ENCODE results near the gene GGN. TPM values are rescaled to one million over a fixed set of nuclear protein-coding genes. Genes with fewer than 3 reads are reported as not detected.

Gene GGN
- total RNA-seq, 6 experiments from 2014 or later: not detected

GRCh38 chr19:38358071-38358470, 29.8 kb downstream of the GGN start:
- H3K27me3 ChIP-seq: peaks cover 0 to 10% of the 10 kb centered on the region in 2 donors
- no peak overlapping the region for H3K27ac ChIP-seq
- WGBS (ENCODE audit: insufficient coverage, low coverage, low lambda C conversion rate, missing lambda C conversion rate): 34% methylated on average over 2 of the region's 5 CpGs
- ATAC-seq (no peak), DNase-seq (no peak)
- intact Hi-C loops (cut with DNase I): no loop called here
- TF ChIP-seq CTCF (IDR thresholded peaks at IDR 0.05): no peak
- TF ChIP-seq POLR2A (IDR thresholded peaks at IDR 0.05): no peak
- peaks cover 0 to 9% (median 0%) of the 10 kb centered on the region in 4 donors for H3K4me1 ChIP-seq
- H3K4me3 ChIP-seq: no peak overlapping the region
- no peaks in the 10 kb centered on the region for H3K9me3 ChIP-seq
- H3K36me3 ChIP-seq: no peaks in the 10 kb centered on the region

GRCh38 chr19:38355728-38356725, 31.8 kb downstream of the GGN start:
- no peaks in the 10 kb centered on the region for H3K27me3 ChIP-seq
- no peak for TF ChIP-seq CTCF (IDR thresholded peaks at IDR 0.05)
- H3K27ac ChIP-seq: no peak overlapping the region
- H3K36me3 ChIP-seq: no peaks in the 10 kb centered on the region
- no peaks in the 10 kb centered on the region for H3K9me3 ChIP-seq
- intact Hi-C loops (cut with DNase I): no loop called here
- no peaks in the 10 kb centered on the region for H3K4me1 ChIP-seq
- WGBS (ENCODE audit: insufficient coverage, low coverage, low lambda C conversion rate, missing lambda C conversion rate): 66% methylated on average over 12 of the region's 16 CpGs
- DNase-seq (no peak), ATAC-seq (no peak)
- no peak overlapping the region for H3K4me3 ChIP-seq

- no peak for TF ChIP-seq CTCF (IDR thresholded peaks at IDR 0.05)
- TF ChIP-seq POLR2A (IDR thresholded peaks at IDR 0.05): no peak
- Histone ChIP-seq H3K36me3 (no peaks in the 10 kb centered on the region), H3K27ac (no peak overlapping the region), H3K27me3 (no peaks in the 10 kb centered on the region), H3K9me3 (no peaks in the 10 kb centered on the region), H3K4me3 (no peak overlapping the region), H3K4me1 (no peaks in the 10 kb centered on the region)
- DNase-seq (no peak), ATAC-seq (no peak)
- WGBS (ENCODE audit: insufficient coverage, low coverage, low lambda C conversion rate, missing lambda C conversion rate): 59% methylated on average over 5 of the region's 8 CpGs
- intact Hi-C loops (cut with DNase I): no loop called here
These were observed 35.2 kb downstream of the GGN start for GRCh38 chr19:38352611-38353010.

GRCh38 chr19:38351865-38352395, 35.9 kb downstream of the GGN start:
- Histone ChIP-seq H3K9me3 (no peaks in the 10 kb centered on the region), H3K36me3 (no peaks in the 10 kb centered on the region), H3K27me3 (no peaks in the 10 kb centered on the region), H3K27ac (no peak overlapping the region), H3K4me3 (no peak overlapping the region), H3K4me1 (no peaks in the 10 kb centered on the region)
- intact Hi-C loops (cut with DNase I): no loop called here
- ATAC-seq (no peak), DNase-seq (no peak)
- TF ChIP-seq CTCF (IDR thresholded peaks at IDR 0.05): no peak
- TF ChIP-seq POLR2A (IDR thresholded peaks at IDR 0.05): no peak
- WGBS (ENCODE audit: insufficient coverage, low coverage, low lambda C conversion rate, missing lambda C conversion rate): 77% methylated on average over 2 of the region's 9 CpGs

Measured in right lobe of liver (tissue), 6 donors.